GM06990 (cell line): ENCODE results near the gene ATXN10.

ENCODE experiments used
- DNase-seq: peaks from one replicate; pipeline ENCODE4 v3.0.0-alpha.2; 2011; ENCODE audit not compliant: insufficient read length; ENCODE audit errors: extremely low read depth
- H3K27me3 ChIP-seq: replicated peaks from 2 replicates; pipeline ENCODE4 v1.6.0; 2011; ENCODE audit warnings: low read length; ENCODE audit not compliant: control insufficient read depth, insufficient read depth
- H3K36me3 ChIP-seq: 2 replicates; pipeline ENCODE4 v1.5.1; 2011; ENCODE audit warnings: low read length; ENCODE audit not compliant: control insufficient read depth, insufficient read depth
- H3K4me3 ChIP-seq: replicated peaks from 2 replicates; pipeline ENCODE4 v1.5.1; 2011; ENCODE audit warnings: low read depth, mild to moderate bottlenecking, control low read depth, low read length
- CTCF ChIP-seq: IDR thresholded peaks from 2 replicates; pipeline ENCODE4 v1.5.1; 2011; ENCODE audit warnings: low read length, control low read depth, mild to moderate bottlenecking, inconsistent platforms; ENCODE audit not compliant: insufficient read depth, poor library complexity, severe bottlenecking

Gene ATXN10

GRCh38 chr22:45892681-45893461 lies 221.2 kb downstream of the ATXN10 start:
- Histone ChIP-seq H3K27me3 (no peaks in the 10 kb centered on the region; the same call in 1 of the 2 replicates), H3K4me3 (no peak overlapping the region), H3K36me3 (no peaks in the 10 kb centered on the region)
- DNase-seq: no peak
- no peak for TF ChIP-seq CTCF

- no peak for TF ChIP-seq CTCF
- no peak for DNase-seq
- Histone ChIP-seq H3K4me3 (no peak overlapping the region), H3K27me3 (no peaks in the 10 kb centered on the region; the same call in 1 of the 2 replicates), H3K36me3 (no peaks in the 10 kb centered on the region)
These were observed 221.9 kb downstream of the ATXN10 start for GRCh38 chr22:45893516-45893915.
